Heart left ventricle (tissue), 16 donors: ENCODE measurements around the gene INTU. TPM values are rescaled to one million over a fixed set of nuclear protein-coding genes. Genes with fewer than 3 reads are reported as not detected.

ENCODE experiments used
- ATAC-seq, 4 donors: fragments of 200-7000 bp; cut with Tn5 transposase; one replicate each; pipeline ENCODE4 v1.9.1; 2020 to 2022; ENCODE audit warnings: moderate library complexity in 4 of 4, mild to moderate bottlenecking in 3 of 4, moderate number of reproducible peaks in 1 of 4
- DNase-seq, 5 donors: peaks; one replicate each; pipeline ENCODE4 v3.0.0-alpha.2; 2020
- H3K27ac ChIP-seq, 12 donors: fragments of 200-600 bp; sonication (generic) in 4 of 12; one replicate each; pipeline versions ENCODE4 v1.5.0 to v1.8.0; 2016 to 2022; ENCODE audit warnings: mild to moderate bottlenecking in 2 of 12
- H3K27me3 ChIP-seq, 9 donors: fragments of 200-600 bp; sonication (generic) in 2 of 9; one replicate each; pipeline versions ENCODE4 v1.5.1 to v1.8.0; 2016 to 2022; ENCODE audit warnings: mild to moderate bottlenecking in 3 of 9
- H3K36me3 ChIP-seq, 9 donors: fragments of 200-600 bp; sonication (generic) in 2 of 9; one replicate each; pipeline versions ENCODE4 v1.5.0 to v1.8.0; 2018 to 2022; ENCODE audit warnings: mild to moderate bottlenecking in 2 of 9
- H3K4me1 ChIP-seq, 12 donors: fragments of 200-600 bp; sonication (generic) in 4 of 12; one replicate each; pipeline versions ENCODE4 v1.5.0 to v1.8.0; 2016 to 2022; ENCODE audit warnings: mild to moderate bottlenecking in 3 of 12
- H3K4me3 ChIP-seq, 12 donors: fragments of 200-600 bp; sonication (generic) in 4 of 12; one replicate each; pipeline versions ENCODE4 v1.5.0 to v1.8.0; 2017 to 2022; ENCODE audit warnings: mild to moderate bottlenecking in 9 of 12, moderate library complexity in 4 of 12
- H3K9me3 ChIP-seq, 12 donors: fragments of 200-600 bp; sonication (generic) in 4 of 12; one replicate each; pipeline versions ENCODE4 v1.5.0 to v1.8.0; 2016 to 2022; ENCODE audit warnings: mild to moderate bottlenecking in 1 of 12
- CTCF ChIP-seq, 12 donors: fragments of 200-600 bp; sonication (generic) in 4 of 12; IDR thresholded peaks; one replicate each; pipeline versions ENCODE4 v1.5.0 to v1.8.0; 2018 to 2022; ENCODE audit warnings: antibody characterized with exemption in 12 of 12, mild to moderate bottlenecking in 5 of 12
- POLR2A ChIP-seq, 2 donors: fragments of 450-650 bp; IDR thresholded peaks; one replicate each; pipeline ENCODE4 v1.6.1; 2017; ENCODE audit warnings: antibody characterized with exemption in 2 of 2, mild to moderate bottlenecking in 2 of 2, moderate library complexity in 2 of 2
- WGBS, 4 donors: extraction: QIAGEN DNeasy Blood & Tissue Kit in 2 of 4; methylation state at CpG; one replicate each; pipeline versions ENCODE4 v1.1.5 to v1.1.7; 2013 to 2018; 5-methylcytosine and 5-hydroxymethylcytosine counted together
- intact Hi-C, 10 donors: fragments of 100-400 bp; cut with DNase I; formaldehyde crosslinking; loops; one replicate each; pipeline versions ENCODE4 v1.11.1 to v1.14.2; 2022
- polyA plus RNA-seq, 2 donors: library from polyadenylated mRNA; stranded (reverse); fragments of 200-250 nt; gene quantifications; one replicate each; pipeline ENCODE4 v1.2.3, GENCODE V29; 2013
- total RNA-seq, 9 donors: library from RNA; depleted of rRNA in 2 of 9; stranded (reverse); fragments of >200 nt in 2 of 9; fragmentation: NEBNext Ultra II Directional in 3 of 9; extraction: Animal tissue kit (Norgen Biotek cat#: 25700) in 3 of 9; gene quantifications; one replicate each; pipeline versions ENCODE4 v1.1.0 to v1.2.4, GENCODE V29; 2016 to 2023
- donor health status: ischemic (EF 13 %, LVEDD 7.1; RV severe dilation, severe dysfunction).
- donor health status: healthy with polysubstance abuse.
- donor health status: DM: no; HTN: yes; CAD: no.
- donor health status: DM: no; HTN: no; CAD: no.
- donor health status: ischemic (EF 25% LVEDD 6.9; RV normal size, moderate dysfunction).
- donor health status: ischemic (EF 25% LVEDD 5.7; RV mildly dilated, moderate dysfunction).
- donor health status: healthy.
- donor health status: DM: yes; HTN: yes; CAD: no.
- donor health status: ischemic (EF 35%, LVEDD 5.7; RV mildly dilated, moderate dysfunction).
- donor health status: nonischemic (EF 11% LVEDD 7.7; RV severe dilation, severe dysfunction).
- donor health status: DM: yes; HTN: yes; CAD: no.
- donor health status: PGD.
- donor health status: ischemic (EF 29% LVEDD 5.4; RV normal size, mild dysfunction).
- donor health status: nonischemic (EF 23%, LVEDD 6.1; RV moderate dilation, normal function).

INTU gene
- total and polyA plus RNA-seq, 11 donors = 1.6 to 7.6 (median 3.7) TPM

GRCh38 chr4:127730142-127730913 is 97.6 kb downstream of the INTU start, which contains the start of gene SLC25A31:
SLC25A31 (plus strand) TSS chr4:127730400; CDS start chr4:127730546, 146 bp downstream.
- Histone ChIP-seq H3K9me3 (no peaks in the 10 kb centered on the region), H3K4me1 (no peaks in the 10 kb centered on the region), H3K27me3 (no peaks in the 10 kb centered on the region), H3K4me3 (no peak within 1 kb of the TSS), H3K36me3 (no peaks in the 10 kb centered on the region), H3K27ac (no peak within 1 kb of the TSS)
- TF ChIP-seq CTCF (IDR thresholded peaks at IDR 0.05) = no peak
- TF ChIP-seq POLR2A (IDR thresholded peaks at IDR 0.05) = no peak
- WGBS, 4 donors = 93 to 95% (median 95%) methylated on average over 64 of the region's 64 CpGs
- intact Hi-C loops = loop anchor here in 4 of 10 donors (5.0 kb wide), 2 partner anchors 123 to 128 kb away; no protein-coding TSS in a partner anchor
- DNase-seq (peak in 1 of 5 donors; percentile 66), ATAC-seq (no peak)

GRCh38 chr4:127731406-127731805 is 98.6 kb downstream of the INTU start:
- no peaks in the 10 kb centered on the region for H3K9me3 ChIP-seq
- no peak for ATAC-seq
- H3K4me3 ChIP-seq = no peak overlapping the region
- WGBS, 4 donors = 94 to 96% (median 95%) methylated on average over 19 of the region's 19 CpGs
- no peaks in the 10 kb centered on the region for H3K27me3 ChIP-seq
- no peak overlapping the region for H3K27ac ChIP-seq
- H3K4me1 ChIP-seq = no peaks in the 10 kb centered on the region
- intact Hi-C loops = loop anchor here in 4 of 10 donors (5.0 kb wide), 2 partner anchors 124 to 129 kb away; no protein-coding TSS in a partner anchor
- no peaks in the 10 kb centered on the region for H3K36me3 ChIP-seq
- DNase-seq = no peak
- TF ChIP-seq CTCF (IDR thresholded peaks at IDR 0.05) (no peak), POLR2A (IDR thresholded peaks at IDR 0.05) (no peak)

- no peaks in the 10 kb centered on the region for H3K36me3 ChIP-seq
- H3K4me1 ChIP-seq = no peaks in the 10 kb centered on the region
- peak in 1 of 4 donors; percentile 33 for ATAC-seq
- intact Hi-C loops = loop anchor here in 9 of 10 donors (1.0 to 5.0 kb wide), 6 partner anchors 123 to 130 kb away; no protein-coding TSS in a partner anchor
- H3K27me3 ChIP-seq = peaks cover 0 to 5% (median 0%) of the 10 kb centered on the region in 9 donors
- DNase-seq = no peak
- 19 to 32% (median 30%) methylated on average over 8 of the region's 8 CpGs for WGBS, 4 donors
- TF ChIP-seq POLR2A (IDR thresholded peaks at IDR 0.05) = no peak
- TF ChIP-seq CTCF (IDR thresholded peaks at IDR 0.05) = peak; percentile 26 to 71 (median 52)
- H3K4me3 ChIP-seq = no peak overlapping the region
- no peaks in the 10 kb centered on the region for H3K9me3 ChIP-seq
- H3K27ac ChIP-seq = no peak overlapping the region
Measured at GRCh38 chr4:127732623-127733328, 100.0 kb downstream of the INTU start.

- ATAC-seq = no peak
- TF ChIP-seq CTCF (IDR thresholded peaks at IDR 0.05) (no peak), POLR2A (IDR thresholded peaks at IDR 0.05) (no peak)
Measured at GRCh38 chr4:127734976-127735375, 102.2 kb downstream of the INTU start.

More at GRCh38 chr4:127734976-127735375, 102.2 kb downstream of the INTU start:
- Histone ChIP-seq H3K9me3 (no peaks in the 10 kb centered on the region), H3K4me3 (no peak overlapping the region), H3K4me1 (no peaks in the 10 kb centered on the region), H3K36me3 (no peaks in the 10 kb centered on the region), H3K27ac (no peak overlapping the region), H3K27me3 (peaks cover 0 to 5% (median 0%) of the 10 kb centered on the region in 9 donors)
- DNase-seq = no peak
- WGBS, 4 donors = 88 to 93% (median 92%) methylated on average over 2 of the region's 2 CpGs
- intact Hi-C loops = loop anchor here in 4 of 10 donors (5.0 kb wide), 2 partner anchors 128 to 133 kb away; no protein-coding TSS in a partner anchor
